ENCODE data around the gene PNMA1.

Gene PNMA1

GRCh38 chr14:73713803-73714655 is at the start of gene PNMA1:
Gene PNMA1 (minus strand): TSS chr14:73714384. CDS start chr14:73713639, 745 bp downstream.
- peak; percentile 75 for DNase-seq (ENCODE audit: low read depth)

- no peak for DNase-seq (ENCODE audit: low read depth)
These were observed 49.2 kb upstream of the PNMA1 start for GRCh38 chr14:73763396-73763795.

- DNase-seq (ENCODE audit: low read depth), result no peak
These were observed 48.2 kb upstream of the PNMA1 start for GRCh38 chr14:73762375-73762822.

GRCh38 chr14:73761618-73762355 is 47.6 kb upstream of the PNMA1 start:
- no peak for DNase-seq (ENCODE audit: low read depth)

- no peak for DNase-seq (ENCODE audit: low read depth)
These were observed 46.7 kb upstream of the PNMA1 start for GRCh38 chr14:73760598-73761586.

GRCh38 chr14:73759714-73760597 is 45.8 kb upstream of the PNMA1 start:
- peak; percentile 96 for DNase-seq (ENCODE audit: low read depth)

GRCh38 chr14:73759183-73759713 is 45.1 kb upstream of the PNMA1 start:
- no peak for DNase-seq (ENCODE audit: low read depth)

GRCh38 chr14:73758392-73759182 is 44.4 kb upstream of the PNMA1 start:
- peak; percentile 68 for DNase-seq (ENCODE audit: low read depth)

GRCh38 chr14:73757876-73758391 is 43.8 kb upstream of the PNMA1 start:
- DNase-seq (ENCODE audit: low read depth), result no peak

- no peak for DNase-seq (ENCODE audit: low read depth)
These were observed 43.2 kb upstream of the PNMA1 start for GRCh38 chr14:73757381-73757780.

- no peak for DNase-seq (ENCODE audit: low read depth)
These were observed 41.3 kb upstream of the PNMA1 start for GRCh38 chr14:73755434-73756014.

- no peak for DNase-seq (ENCODE audit: low read depth)
These were observed 40.8 kb upstream of the PNMA1 start for GRCh38 chr14:73754911-73755360.

- DNase-seq (ENCODE audit: low read depth), result no peak
These were observed 40.0 kb upstream of the PNMA1 start for GRCh38 chr14:73753887-73754795.

GRCh38 chr14:73753124-73753886 is 39.1 kb upstream of the PNMA1 start:
- DNase-seq (ENCODE audit: low read depth), result no peak

- DNase-seq (ENCODE audit: low read depth), result no peak
These were observed 38.3 kb upstream of the PNMA1 start for GRCh38 chr14:73752297-73752992.

GRCh38 chr14:73751157-73751691 is 37.0 kb upstream of the PNMA1 start:
- no peak for DNase-seq (ENCODE audit: low read depth)

Measured in activated T-helper 9 cell treated with anti-CD3 and anti-CD28 coated beads, Interleukin-2, amount 50 U/mL, for 16 hours (primary cell).